HepG2 (cell line): ENCODE measurements around the gene PNRC1.

ENCODE experiments used
- KDM3A ChIP-seq: IDR thresholded peaks from 2 replicates; pipeline ENCODE4 v1.6.1; 2018; ENCODE audit warnings: low read depth, missing compliant biosample characterization
- ZNF746 ChIP-seq: sonication (generic); formaldehyde crosslinking; IDR thresholded peaks from 2 replicates; pipeline ENCODE4 v1.8.0; 2022; ENCODE audit warnings: mild to moderate bottlenecking, missing genetic modification reagents
- ZNF777 ChIP-seq: sonication (generic); formaldehyde crosslinking; IDR thresholded peaks from 2 replicates; pipeline ENCODE4 v1.4.0; 2020; ENCODE audit warnings: missing genetic modification reagents

DNA sequence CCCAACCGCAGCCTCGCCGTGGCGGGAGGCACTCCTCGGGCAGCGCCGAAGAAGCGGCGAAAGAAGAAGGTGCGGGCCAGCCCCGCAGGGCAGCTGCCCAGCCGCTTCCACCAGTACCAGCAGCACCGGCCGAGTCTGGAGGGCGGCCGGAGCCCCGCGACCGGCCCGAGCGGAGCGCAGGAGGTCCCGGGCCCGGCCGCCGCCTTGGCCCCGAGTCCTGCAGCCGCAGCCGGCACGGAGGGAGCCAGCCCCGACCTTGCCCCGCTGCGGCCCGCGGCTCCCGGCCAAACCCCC lies 525 bp downstream of the PNRC1 start:
- TF ChIP-seq KDM3A (CRISPR knock-in tag) (no peak), ZNF746 (no peak), ZNF777 (CRISPR knock-in tag) (no peak; the same call in 1 of the 2 replicates)
